ENCODE results near the gene PHRF1. TPM values are rescaled to one million over a fixed set of nuclear protein-coding genes. Genes with fewer than 3 reads are reported as not detected.
A peak's percentile ranks its signal among the peaks of the same experiment; 100 is the strongest.

The PHRF1 gene
- total RNA-seq, 1 donor: 29.4 TPM

DNA sequence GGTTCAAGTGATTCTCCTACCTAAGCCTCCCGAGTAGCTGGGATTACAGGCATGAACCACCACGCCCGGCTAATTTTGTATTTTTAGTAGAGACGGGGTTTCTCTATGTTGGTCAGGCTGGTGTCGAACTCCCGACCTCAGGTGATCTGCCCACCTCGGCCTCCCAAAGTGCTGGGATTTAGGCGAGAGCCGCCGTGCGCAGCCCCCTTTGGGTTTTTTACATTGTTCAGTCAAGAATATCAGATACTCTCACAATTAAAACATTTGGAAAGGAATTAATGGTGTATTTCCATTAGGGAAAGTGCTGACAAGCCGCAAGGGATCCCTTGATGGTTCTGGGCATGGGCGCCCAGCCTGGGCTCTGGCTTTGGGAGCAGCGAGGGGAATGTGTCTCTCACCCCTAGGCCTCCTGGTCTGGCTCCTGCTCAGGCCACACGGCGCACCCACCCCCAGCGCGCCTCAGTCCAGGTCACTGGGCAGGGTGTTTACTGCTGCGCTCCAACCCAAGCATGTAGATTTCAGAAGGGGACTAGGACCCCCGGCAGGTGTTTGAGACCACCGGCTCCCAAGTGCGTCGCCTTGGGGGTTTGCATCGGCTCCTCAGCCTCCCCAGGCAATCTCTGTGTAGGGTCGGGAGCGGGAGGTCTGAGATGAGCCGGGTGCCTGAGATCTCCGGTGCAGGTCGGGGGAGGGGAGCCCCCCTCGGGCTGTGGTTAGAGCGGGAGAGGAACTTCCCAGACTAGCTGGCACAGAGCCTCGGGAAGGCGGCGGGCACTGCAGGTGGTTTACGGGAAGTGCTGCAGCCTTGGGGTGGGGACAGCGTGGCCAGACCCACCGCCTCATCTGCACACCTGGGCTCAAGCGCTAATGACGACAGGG, 40.3 kb downstream of the PHRF1 start:
- DNase-seq (ENCODE audit: low read depth): no peak
- TF ChIP-seq, protein P1, sequence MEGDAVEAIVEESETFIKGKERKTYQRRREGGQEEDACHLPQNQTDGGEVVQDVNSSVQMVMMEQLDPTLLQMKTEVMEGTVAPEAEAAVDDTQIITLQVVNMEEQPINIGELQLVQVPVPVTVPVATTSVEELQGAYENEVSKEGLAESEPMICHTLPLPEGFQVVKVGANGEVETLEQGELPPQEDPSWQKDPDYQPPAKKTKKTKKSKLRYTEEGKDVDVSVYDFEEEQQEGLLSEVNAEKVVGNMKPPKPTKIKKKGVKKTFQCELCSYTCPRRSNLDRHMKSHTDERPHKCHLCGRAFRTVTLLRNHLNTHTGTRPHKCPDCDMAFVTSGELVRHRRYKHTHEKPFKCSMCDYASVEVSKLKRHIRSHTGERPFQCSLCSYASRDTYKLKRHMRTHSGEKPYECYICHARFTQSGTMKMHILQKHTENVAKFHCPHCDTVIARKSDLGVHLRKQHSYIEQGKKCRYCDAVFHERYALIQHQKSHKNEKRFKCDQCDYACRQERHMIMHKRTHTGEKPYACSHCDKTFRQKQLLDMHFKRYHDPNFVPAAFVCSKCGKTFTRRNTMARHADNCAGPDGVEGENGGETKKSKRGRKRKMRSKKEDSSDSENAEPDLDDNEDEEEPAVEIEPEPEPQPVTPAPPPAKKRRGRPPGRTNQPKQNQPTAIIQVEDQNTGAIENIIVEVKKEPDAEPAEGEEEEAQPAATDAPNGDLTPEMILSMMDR (IDR thresholded peaks at IDR 0.05; ENCODE audit: insufficient read depth, low read depth, low read length): no peak
- peak overlapping the region; percentile 80 for H3K4me3 ChIP-seq (ENCODE audit: low read depth, low read length)

DNA sequence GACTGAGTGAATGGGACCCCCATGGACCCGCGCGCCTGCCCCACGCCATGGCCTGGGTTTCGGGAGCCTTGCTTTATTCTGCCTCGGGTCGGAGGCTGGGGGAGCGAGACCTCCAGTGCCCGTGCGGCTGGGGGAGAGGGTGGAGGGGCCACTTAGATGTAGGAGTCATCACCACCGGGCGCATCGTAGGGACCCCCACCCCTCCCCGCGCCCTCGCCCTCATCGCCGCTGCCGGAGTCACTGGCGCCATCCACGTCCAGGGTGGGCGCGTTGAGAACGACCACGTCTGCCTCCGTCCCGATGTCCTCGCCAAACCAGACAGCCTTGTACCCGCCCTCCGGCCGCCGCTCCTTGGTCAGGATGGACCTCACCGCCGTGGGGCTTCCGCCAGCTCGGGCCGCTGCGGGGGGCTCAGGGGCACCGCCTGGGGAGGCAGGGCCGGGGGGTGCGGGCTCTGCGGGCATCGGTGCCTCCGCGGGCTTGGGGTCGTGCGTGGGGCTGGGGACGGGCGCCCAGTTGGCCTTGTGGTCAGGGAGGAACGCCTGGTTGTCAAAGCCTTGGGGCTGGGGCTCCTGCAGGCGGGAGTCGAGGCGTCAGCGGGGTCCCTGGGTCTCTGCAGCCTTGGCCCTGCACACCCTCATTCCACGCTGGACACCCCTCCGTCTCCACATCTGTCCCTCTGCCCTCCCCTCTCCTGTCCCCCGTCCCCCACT, 41.1 kb downstream of the PHRF1 start:
- H3K4me3 ChIP-seq (ENCODE audit: low read depth, low read length): no peak overlapping the region
- TF ChIP-seq, protein P1 (IDR thresholded peaks at IDR 0.05; ENCODE audit: insufficient read depth, low read depth, low read length): no peak
- no peak for DNase-seq (ENCODE audit: low read depth)

DNA sequence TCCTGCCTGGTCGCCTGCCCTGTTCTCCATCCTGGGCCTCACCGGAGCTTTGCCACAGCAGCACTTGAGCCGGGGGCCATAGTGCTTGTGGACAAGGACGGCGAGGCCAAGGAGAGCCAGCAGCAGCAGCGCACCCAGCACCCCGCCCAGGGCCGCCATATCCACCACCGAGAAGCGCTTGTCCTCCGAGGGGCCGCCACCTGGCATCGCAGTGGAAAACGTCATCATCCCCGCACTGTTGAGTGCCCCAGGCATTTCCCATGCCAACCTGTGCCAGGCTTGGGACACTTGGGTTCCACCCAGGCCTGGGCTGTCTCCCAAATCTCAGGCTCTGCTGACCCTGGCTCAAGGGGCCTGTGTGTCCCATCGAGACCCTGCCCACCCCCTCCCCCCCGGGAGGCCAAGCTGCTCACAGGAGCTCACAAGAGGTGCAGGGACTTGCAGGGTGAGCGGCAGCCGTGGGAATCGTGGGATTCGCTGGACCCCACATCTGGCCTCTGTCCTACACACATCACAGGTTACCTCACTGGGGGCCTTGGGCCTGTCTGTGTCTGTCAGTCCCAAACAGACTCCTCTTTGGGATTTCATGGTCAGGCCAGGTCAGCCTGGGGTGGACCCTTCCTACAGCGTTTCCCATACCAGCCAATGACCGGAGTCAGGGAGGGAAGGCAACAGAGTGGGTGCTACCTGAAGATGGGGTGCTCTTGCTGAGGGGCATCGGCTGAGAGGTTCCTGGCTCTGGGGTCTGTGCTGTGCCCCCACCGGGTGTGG, 41.8 kb downstream of the PHRF1 start:
- no peak for DNase-seq (ENCODE audit: low read depth)
- H3K4me3 ChIP-seq (ENCODE audit: low read depth, low read length): no peak overlapping the region
- TF ChIP-seq, protein P1 (IDR thresholded peaks at IDR 0.05; ENCODE audit: insufficient read depth, low read depth, low read length): no peak

DNA sequence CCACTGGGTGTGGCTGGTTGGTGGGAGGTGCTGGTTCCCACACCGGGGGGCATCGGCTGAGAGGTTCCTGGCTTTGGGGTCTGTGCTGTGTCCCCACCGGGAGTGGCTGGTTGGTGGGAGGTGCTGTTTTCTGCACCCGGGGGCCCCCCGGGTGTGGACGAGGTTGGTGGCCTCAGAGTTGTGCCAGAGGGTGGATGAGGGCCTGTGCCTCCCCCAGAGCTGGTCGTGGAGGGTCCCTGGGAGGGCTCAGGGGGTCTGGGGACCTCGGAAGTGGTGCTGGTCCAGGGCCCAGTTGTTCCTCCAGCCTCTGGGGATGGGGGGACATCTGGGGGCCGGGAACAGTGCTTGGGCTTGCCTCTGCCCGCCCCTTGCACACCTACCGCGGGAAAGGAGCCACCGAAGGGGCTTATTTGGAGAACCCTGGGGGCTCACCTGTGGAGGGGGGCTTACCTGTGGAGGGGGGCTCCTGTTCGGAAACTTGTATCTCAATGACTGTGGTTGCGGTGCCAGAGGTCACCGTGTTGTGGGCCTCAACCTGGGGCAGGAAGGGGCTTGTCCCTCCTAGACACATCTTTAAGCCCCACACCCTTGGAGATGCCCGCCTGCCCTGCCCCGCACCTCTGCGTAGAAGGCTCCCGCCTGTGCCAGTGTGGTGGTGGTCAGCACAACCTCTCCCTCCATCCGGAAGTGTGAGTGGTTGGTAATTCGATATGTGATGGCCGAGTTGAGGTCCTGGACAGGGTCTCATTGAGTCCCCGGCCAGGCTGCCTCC, 42.8 kb downstream of the PHRF1 start:
- no peak overlapping the region for H3K4me3 ChIP-seq (ENCODE audit: low read depth, low read length)
- TF ChIP-seq, protein P1 (IDR thresholded peaks at IDR 0.05; ENCODE audit: insufficient read depth, low read depth, low read length): no peak
- DNase-seq (ENCODE audit: low read depth): no peak

DNA sequence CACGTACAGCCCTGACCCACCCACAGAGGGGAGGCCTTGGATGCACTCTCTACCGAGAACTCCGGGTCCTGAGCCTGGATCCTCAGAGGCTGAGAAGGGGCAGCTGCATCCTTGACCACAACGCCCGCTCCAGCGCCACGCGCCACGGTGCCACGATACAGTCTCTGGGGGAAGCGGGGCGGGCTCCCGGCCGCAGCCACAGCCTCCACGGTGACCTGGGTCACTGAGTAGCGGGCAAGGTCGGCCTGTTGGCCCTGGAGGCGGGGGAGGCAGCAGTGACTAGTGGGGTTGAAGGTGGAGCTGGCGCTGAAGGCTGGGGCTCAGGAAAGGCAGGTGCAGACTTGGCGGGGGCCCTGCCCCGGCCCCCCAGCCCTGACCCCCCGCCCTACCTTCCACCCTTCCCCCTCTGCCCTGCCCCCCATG, 43.4 kb downstream of the PHRF1 start:
- no peak for DNase-seq (ENCODE audit: low read depth)
- H3K4me3 ChIP-seq (ENCODE audit: low read depth, low read length): no peak overlapping the region
- TF ChIP-seq, protein P1 (IDR thresholded peaks at IDR 0.05; ENCODE audit: insufficient read depth, low read depth, low read length): no peak

DNA sequence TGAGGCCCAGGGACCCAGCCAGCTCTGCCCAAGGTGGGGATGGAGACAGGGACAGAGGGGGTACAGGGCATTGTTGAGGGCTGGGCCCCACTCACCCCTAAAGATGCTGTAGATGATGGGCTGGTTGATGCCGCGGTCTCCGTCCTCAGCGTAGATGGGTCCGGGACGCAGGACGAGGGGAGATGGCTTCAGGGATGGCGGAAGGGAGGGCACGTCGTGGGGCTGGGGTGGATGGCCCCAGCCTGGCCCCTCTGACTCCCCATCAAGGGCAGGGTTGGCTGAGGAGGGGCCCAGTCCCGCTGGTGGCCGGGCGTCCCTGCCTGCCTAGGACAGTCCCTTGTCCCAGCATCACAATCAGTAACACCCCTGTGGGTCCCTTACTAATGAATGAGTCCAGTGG, 43.9 kb downstream of the PHRF1 start:
- H3K4me3 ChIP-seq (ENCODE audit: low read depth, low read length): no peak overlapping the region
- DNase-seq (ENCODE audit: low read depth): no peak
- TF ChIP-seq, protein P1 (IDR thresholded peaks at IDR 0.05; ENCODE audit: insufficient read depth, low read depth, low read length): no peak

All from fibroblast of villous mesenchyme (primary cell).